Astrocyte (in vitro differentiated cells and primary cell): ENCODE measurements around the gene USP3.

Experiments used
- CTCF ChIP-seq: IDR thresholded peaks from 2 replicates; pipeline ENCODE4 v1.5.1; 2011; ENCODE audit warnings: low read depth, mild to moderate bottlenecking, inconsistent platforms, low read length, moderate library complexity; ENCODE audit not compliant: insufficient read depth
- EZH2 ChIP-seq: IDR thresholded peaks from 2 replicates; pipeline ENCODE4 v1.6.1; 2012; ENCODE audit warnings: mild to moderate bottlenecking, low read length, inconsistent platforms; ENCODE audit not compliant: insufficient read depth

- TF ChIP-seq CTCF (no peak), EZH2 (no peak)
These were observed 123.9 kb downstream of the USP3 start for GRCh38 chr15:63628123-63628822.
